HG02981 (cell line): ENCODE results near the gene SRRM5.
"Not testable (repeated sequence)": the region's sequence is repeated elsewhere in the genome, so short reads cannot be mapped to it uniquely, and the experiment has no call there.

Source experiments
- ATAC-seq: cut with Tn5 transposase; IDR thresholded peaks from one replicate; pipeline ENCODE4 v1.9.1; 2021; ENCODE audit warnings: mild to moderate bottlenecking, moderate library complexity; ENCODE audit not compliant: unreplicated experiment

Gene SRRM5

GRCh38 chr19:43611788-43612187 is at the start of gene SRRM5:
TSS of gene SRRM5 (plus strand) at chr19:43612088. CDS start at chr19:43612122, 34 bp downstream.
- ATAC-seq = no peak

DNA sequence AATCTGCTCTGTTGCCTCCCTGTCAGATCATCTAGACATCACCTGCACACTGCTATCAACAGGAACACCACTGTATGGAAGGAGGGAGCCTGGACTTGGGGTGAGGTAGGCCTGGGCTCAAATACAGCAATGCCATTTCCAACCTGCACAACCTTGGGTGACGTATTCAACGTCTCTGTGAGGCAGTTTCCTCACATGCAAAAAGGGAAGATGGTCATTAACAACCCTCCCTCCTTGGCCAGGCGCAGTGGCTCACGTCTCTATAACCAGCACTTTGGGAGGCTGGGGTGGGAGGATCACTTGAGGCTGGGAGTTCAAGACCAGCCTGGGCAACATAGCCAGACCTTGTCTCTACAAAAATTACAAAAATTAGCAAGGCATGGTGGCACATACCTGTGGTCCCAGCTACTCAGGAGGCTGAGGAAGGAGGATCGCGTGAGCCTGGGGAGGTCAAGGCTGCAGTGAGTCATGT is 49.6 kb upstream of the SRRM5 start:
- ATAC-seq = no peak

DNA sequence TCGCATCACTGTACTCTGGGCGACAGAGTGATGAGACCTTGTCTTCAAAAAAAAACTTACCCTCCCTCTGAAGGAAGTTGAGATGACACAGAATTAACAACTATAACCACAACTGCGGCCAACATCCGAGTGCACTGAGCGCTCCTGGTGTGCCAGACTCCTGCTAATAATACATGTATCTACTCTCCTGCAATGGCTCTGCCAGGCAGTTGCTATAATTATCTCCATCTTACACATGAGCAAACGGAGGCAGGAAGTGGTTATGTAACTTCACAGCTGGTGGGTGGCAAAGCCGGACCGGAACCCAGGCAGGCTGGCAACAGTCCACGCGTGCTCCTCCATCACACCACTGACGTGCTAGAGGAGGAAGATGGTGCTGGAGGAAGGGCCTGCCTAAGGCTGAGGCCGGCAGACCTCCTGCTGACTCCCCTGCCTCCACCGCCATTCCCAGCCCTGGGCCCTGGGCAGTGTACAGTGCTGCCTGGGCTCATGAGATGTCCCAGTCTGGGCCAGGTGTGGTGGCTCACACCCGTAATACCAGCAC is 49.1 kb upstream of the SRRM5 start:
- peak; percentile 75 for ATAC-seq

DNA sequence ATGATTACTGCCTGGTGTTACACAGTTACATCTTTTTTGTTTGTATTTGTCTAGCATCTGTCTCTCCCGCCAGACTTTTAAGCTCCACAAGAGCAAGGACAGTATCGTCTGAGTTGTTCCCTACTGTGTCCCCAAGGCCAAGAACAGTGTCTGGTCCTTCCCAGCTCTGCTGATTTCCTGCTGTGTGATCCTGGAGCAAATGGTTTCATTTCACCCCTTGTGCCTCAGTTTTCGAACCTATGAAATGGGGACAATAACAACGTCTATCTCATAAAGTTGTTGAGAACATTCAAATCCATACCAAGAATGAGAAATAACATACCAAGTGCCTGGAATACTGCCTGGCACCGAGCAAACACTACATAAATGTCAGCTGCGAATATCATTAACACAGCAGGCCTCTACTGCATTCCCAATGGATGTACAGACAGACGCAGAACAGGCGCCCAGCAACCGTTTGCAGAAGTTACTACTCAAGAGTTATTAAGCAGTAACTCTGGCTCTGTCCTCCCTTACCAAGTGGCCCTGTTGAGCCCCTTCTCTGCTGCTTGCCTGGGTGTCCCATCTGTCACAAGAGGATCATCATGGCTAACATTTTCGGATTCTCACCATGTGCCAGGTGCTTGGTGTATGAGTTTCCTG is 48.0 kb upstream of the SRRM5 start:
- no peak for ATAC-seq

- no peak for ATAC-seq
Measured at GRCh38 chr19:43564800-43565199, 47.1 kb upstream of the SRRM5 start.

GRCh38 chr19:43569657-43570056 is 42.2 kb upstream of the SRRM5 start:
- ATAC-seq = no peak

DNA sequence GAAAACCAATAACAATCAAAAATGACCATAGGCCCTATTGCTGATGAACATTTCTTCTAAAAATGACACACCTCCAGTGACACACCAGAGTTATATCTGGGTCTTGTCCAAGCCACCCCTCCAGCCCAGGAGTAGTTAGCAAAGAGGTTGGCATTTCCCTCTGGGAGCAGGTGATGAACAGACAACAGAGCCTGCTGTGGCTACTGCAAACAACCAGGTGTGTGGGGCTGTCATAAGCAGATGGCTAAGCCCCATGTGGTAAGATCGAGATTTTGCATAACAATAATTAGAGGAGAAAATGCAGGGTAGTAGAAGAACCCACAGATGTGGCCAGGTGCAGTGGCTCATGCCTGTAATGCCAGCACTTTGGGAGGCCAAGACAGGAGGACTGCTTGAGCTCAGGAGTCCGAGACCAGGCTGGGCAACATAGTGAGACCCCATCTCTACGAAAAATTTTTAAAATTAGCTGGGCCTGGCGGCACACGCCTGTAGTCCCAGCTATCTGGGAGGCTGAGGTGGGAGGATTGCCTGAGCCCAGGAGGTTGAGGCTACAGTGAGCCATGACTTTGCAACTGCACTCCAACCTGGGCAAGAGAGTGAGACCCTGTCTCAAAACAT is 41.6 kb upstream of the SRRM5 start:
- ATAC-seq = no peak

GRCh38 chr19:43572171-43572588 is 39.7 kb upstream of the SRRM5 start:
- no peak for ATAC-seq

- no peak for ATAC-seq
Measured at GRCh38 chr19:43574424-43575155, 37.3 kb upstream of the SRRM5 start.

- ATAC-seq = peak; percentile 97
Measured at GRCh38 chr19:43575156-43575950, 36.5 kb upstream of the SRRM5 start, which contains the start of the genes PINLYP and XRCC1. TSS of gene PINLYP (plus strand) at chr19:43575801. CDS start at chr19:43577192, 1,391 bp downstream. TSS of gene XRCC1 (minus strand) at chr19:43575527. CDS start at chr19:43575458, 69 bp downstream.

DNA sequence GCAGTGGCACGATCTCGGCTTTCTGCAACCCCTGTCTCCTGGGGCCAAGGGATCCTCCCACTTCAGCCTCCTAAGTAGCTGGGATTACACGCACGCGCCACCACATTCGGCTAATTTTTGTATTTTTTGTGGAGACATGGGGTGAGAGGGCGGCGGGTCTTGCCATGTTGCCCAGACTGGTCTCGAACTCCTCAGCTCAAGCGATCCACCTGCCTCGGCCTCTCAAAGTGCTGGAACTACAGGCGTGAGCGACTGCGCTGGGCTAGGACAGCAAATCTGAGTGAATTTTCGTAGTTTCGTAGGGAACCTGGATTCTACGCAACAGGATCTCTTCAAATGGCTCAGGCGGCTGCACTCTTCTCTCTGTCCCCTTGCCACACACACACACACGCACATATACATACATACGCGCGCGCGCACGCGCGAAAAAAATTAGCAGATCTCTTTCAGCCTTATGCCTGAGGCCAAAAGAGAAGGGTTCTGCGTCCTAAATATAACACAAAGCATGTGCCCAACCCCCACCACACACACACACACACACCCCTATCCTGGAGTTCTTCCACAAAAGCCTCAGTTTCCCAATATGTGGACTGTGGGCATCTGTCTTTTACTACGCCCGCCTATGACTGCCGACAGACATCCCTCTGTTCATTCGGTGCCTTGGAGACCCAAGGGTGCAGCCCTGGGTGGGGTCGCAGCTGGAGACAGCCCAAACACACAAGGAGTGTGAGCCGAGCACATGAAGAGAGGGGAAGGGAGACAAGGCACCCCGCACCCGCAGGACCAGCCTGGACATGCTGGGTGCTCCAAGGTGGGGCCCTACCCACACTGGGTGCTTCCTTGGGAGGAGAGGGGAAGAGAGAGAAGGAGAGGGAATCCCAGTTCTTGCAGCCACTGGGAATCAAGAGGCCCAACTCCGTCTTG is 35.7 kb upstream of the SRRM5 start:
- ATAC-seq = peak; percentile 4

DNA sequence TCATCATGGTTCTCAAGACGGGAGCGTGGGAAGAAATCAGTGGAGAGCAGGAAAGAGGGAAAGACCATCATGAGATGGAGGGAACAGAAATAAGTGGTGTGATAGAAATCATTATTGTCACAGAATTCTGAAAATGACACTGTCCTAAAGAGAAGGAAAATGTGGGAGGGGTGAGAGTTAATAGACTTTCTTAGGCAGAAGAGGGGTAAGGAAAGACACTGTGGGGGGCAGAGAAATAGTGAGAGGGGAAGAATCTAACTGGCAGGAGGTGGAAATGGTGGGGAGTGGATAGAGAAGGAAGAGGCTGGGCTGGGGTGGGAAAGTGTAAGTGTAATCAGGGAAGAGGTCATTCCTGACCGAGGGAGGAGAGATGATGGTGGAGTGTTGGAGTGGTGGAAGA is 33.1 kb upstream of the SRRM5 start:
- no peak for ATAC-seq

- no peak for ATAC-seq
Measured at GRCh38 chr19:43581467-43581866, 30.4 kb upstream of the SRRM5 start.

- no peak for ATAC-seq
Measured at GRCh38 chr19:43582495-43582894, 29.4 kb upstream of the SRRM5 start.

- no peak for ATAC-seq
Measured at GRCh38 chr19:43584484-43584883, 27.4 kb upstream of the SRRM5 start.

DNA sequence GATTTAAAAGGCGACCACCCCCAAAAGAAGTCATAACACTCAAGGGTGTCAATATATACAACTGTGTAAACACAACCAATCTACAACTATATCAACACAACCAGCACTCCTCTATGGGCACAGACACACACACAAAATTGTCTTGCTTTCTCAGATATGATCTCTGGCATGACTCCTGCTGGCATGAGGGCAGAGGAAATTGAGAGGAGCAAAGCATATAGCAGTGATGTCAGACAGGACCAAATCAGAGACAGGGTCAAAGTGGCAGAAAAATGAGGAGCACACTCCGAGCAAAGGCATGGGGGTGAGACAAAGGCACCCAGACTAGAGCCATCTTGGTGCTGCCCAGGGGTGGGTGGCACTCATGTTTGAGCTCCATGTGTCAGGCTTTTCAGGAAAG is 25.5 kb upstream of the SRRM5 start:
- no peak for ATAC-seq

DNA sequence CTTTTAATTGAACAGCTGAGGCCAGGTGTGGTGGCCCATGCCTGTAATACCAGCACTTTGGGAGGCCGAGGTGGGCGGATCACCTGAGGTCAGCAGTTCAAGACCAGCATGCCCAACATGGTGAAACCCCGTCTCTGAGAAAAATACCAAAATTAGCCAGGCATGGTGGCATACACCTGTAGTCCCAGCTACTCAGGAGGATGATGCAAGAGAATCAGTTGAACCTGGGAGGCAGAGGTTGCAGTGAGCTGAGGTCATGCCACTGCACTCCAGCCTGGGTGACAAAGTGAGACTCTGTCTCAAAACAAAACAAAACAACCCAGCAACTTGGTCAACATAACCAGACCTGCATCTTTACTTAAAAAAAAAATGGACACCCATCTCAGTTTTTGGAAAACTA is 24.9 kb upstream of the SRRM5 start:
- not testable (repeated sequence) for ATAC-seq

DNA sequence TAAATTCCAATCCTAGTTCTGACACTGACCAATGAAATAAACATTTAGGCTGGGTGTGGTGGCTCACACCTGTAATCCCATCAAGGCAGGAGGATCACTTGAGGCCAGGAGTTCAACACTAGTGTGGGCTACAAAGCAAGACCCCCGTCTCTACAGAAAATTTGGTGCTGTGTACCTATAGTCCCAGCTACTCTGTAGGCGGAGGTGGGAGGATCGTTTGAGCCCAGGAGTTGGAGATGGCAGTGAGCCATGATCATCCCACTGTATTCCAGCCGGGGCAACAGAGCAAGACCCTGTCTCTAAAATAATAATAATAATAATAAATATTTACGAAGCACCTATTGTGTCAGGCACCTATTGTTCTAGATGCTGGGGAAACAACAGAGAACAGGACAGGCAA is 22.6 kb upstream of the SRRM5 start:
- no peak for ATAC-seq

- no peak for ATAC-seq
Measured at GRCh38 chr19:43589678-43590077, 22.2 kb upstream of the SRRM5 start.
